Measurements from ENCODE around the gene TRIP12. TPM values are rescaled to one million over a fixed set of nuclear protein-coding genes. Genes with fewer than 3 reads are reported as not detected.
"Not testable (repeated sequence)": the region's sequence is repeated elsewhere in the genome, so short reads cannot be mapped to it uniquely, and the experiment has no call there.

TRIP12 gene
- total RNA-seq, 2 donors from 2014 or later, result 194 to 200 TPM

- intact Hi-C loops (cut with DNase I), result no loop called here
- no peak for DNase-seq (ENCODE audit: low spot score)
Observed at GRCh38 chr2:229795058-229795457, 126.8 kb downstream of the TRIP12 start.

GRCh38 chr2:229794636-229795035, 127.2 kb downstream of the TRIP12 start:
- no peak for DNase-seq (ENCODE audit: low spot score)
- intact Hi-C loops (cut with DNase I), result no loop called here

GRCh38 chr2:229786289-229786688, 135.5 kb downstream of the TRIP12 start:
- intact Hi-C loops (cut with DNase I); DNase-seq (ENCODE audit: low spot score): not testable (repeated sequence)

- DNase-seq (ENCODE audit: low spot score), result no peak
- intact Hi-C loops (cut with DNase I), result no loop called here
Observed at GRCh38 chr2:229784791-229785190, 137.0 kb downstream of the TRIP12 start.

GRCh38 chr2:229783108-229783721, 138.6 kb downstream of the TRIP12 start:
- intact Hi-C loops (cut with DNase I), result no loop called here
- no peak for DNase-seq (ENCODE audit: low spot score)

- DNase-seq (ENCODE audit: low spot score), result no peak
- intact Hi-C loops (cut with DNase I), result no loop called here
Observed at GRCh38 chr2:229780856-229781773, 140.7 kb downstream of the TRIP12 start.

- DNase-seq (ENCODE audit: low spot score), result no peak
- intact Hi-C loops (cut with DNase I), result no loop called here
Observed at GRCh38 chr2:229779650-229780049, 142.2 kb downstream of the TRIP12 start.

GRCh38 chr2:229777716-229778115, 144.1 kb downstream of the TRIP12 start:
- no peak for DNase-seq (ENCODE audit: low spot score)
- intact Hi-C loops (cut with DNase I), result no loop called here

- no peak for DNase-seq (ENCODE audit: low spot score)
- intact Hi-C loops (cut with DNase I), result no loop called here
Observed at GRCh38 chr2:229775614-229776313, 146.0 kb downstream of the TRIP12 start.

GRCh38 chr2:229774237-229774636, 147.6 kb downstream of the TRIP12 start:
- DNase-seq (ENCODE audit: low spot score), result no peak
- intact Hi-C loops (cut with DNase I), result no loop called here

- intact Hi-C loops (cut with DNase I), result no loop called here
- DNase-seq (ENCODE audit: low spot score), result no peak
Observed at GRCh38 chr2:229768235-229768634, 153.6 kb downstream of the TRIP12 start.

- no peak for DNase-seq (ENCODE audit: low spot score)
- intact Hi-C loops (cut with DNase I), result no loop called here
Observed at GRCh38 chr2:229765721-229766120, 156.1 kb downstream of the TRIP12 start.

GRCh38 chr2:229761663-229762062, 160.1 kb downstream of the TRIP12 start:
- intact Hi-C loops (cut with DNase I), result no loop called here
- DNase-seq (ENCODE audit: low spot score), result no peak

- intact Hi-C loops (cut with DNase I), result not testable (repeated sequence)
Observed at GRCh38 chr2:229757462-229757861, 164.3 kb downstream of the TRIP12 start.

GRCh38 chr2:229752970-229753729, 168.7 kb downstream of the TRIP12 start:
- intact Hi-C loops (cut with DNase I), result no loop called here
- no peak for DNase-seq (ENCODE audit: low spot score)

More at GRCh38 chr2:229757462-229757861, 164.3 kb downstream of the TRIP12 start:
- DNase-seq (ENCODE audit: low spot score), result not testable (repeated sequence)

- DNase-seq (ENCODE audit: low spot score), result no peak
Observed at GRCh38 chr2:229749779-229750178, 172.0 kb downstream of the TRIP12 start.

GRCh38 chr2:229748950-229749349, 172.9 kb downstream of the TRIP12 start:
- DNase-seq (ENCODE audit: low spot score), result no peak
- intact Hi-C loops (cut with DNase I), result no loop called here

More at GRCh38 chr2:229749779-229750178, 172.0 kb downstream of the TRIP12 start:
- intact Hi-C loops (cut with DNase I), result no loop called here

- intact Hi-C loops (cut with DNase I); DNase-seq (ENCODE audit: low spot score): not testable (repeated sequence)
Observed at GRCh38 chr2:229742691-229743090, 179.1 kb downstream of the TRIP12 start.

GRCh38 chr2:229740279-229740678, 181.5 kb downstream of the TRIP12 start:
- DNase-seq (ENCODE audit: low spot score), result no peak
- intact Hi-C loops (cut with DNase I), result no loop called here

Measured in posterior vena cava (tissue), 2 donors.